Neural cell (in vitro differentiated cells): ENCODE results near the gene MAGI2. TPM values are rescaled to one million over a fixed set of nuclear protein-coding genes. Genes with fewer than 3 reads are reported as not detected.

Source experiments
- H2AFZ ChIP-seq: fragments of 200-600, 300-800 bp; sonication (generic), shearing (Covaris generic); 2 replicates; pipeline ENCODE4 v1.6.0; 2014; ENCODE audit warnings: low read depth, mild to moderate bottlenecking, antibody characterized with exemption, low read length, moderate library complexity
- H3F3A ChIP-seq: fragments of 200-600 bp; shearing (Covaris generic); 2 replicates; pipeline ENCODE4 v1.6.1; 2016; ENCODE audit warnings: mild to moderate bottlenecking, moderate library complexity, mixed read lengths, antibody characterized with exemption, low read length; ENCODE audit not compliant: insufficient read depth, poor library complexity, severe bottlenecking
- H3K27ac ChIP-seq: fragments of 200-600, 300-800 bp; sonication (generic), shearing (Covaris generic); 2 replicates; pipeline ENCODE4 v1.5.1; 2014; ENCODE audit warnings: mild to moderate bottlenecking, low read length, moderate library complexity
- H3K27me3 ChIP-seq: fragments of 300-800, 200-600 bp; sonication (generic), shearing (Covaris generic); 2 replicates; pipeline ENCODE4 v1.6.0; 2014; ENCODE audit warnings: mild to moderate bottlenecking, low read depth, low read length, moderate library complexity; ENCODE audit not compliant: insufficient read depth
- H3K36me3 ChIP-seq: fragments of 300-800, 200-600 bp; sonication (generic), shearing (Covaris generic); 2 replicates; pipeline ENCODE4 v1.5.1; 2014; ENCODE audit warnings: mild to moderate bottlenecking, antibody characterized with exemption, low read length, moderate library complexity; ENCODE audit not compliant: insufficient read depth
- H3K4me2 ChIP-seq: fragments of 300-800, 200-600 bp; sonication (generic), shearing (Covaris generic); 2 replicates; pipeline ENCODE4 v1.6.0; 2014; ENCODE audit warnings: mild to moderate bottlenecking, low read length
- H3K4me3 ChIP-seq: fragments of 300-800, 200-600 bp; sonication (generic), shearing (Covaris generic); 2 replicates; pipeline ENCODE4 v1.5.1; 2014; ENCODE audit warnings: mild to moderate bottlenecking, low read length, moderate library complexity
- H3K79me2 ChIP-seq: fragments of 200-600 bp; shearing (Covaris generic); replicated peaks from 2 replicates; pipeline ENCODE4 v1.6.0; 2014; ENCODE audit warnings: mild to moderate bottlenecking, low read length, moderate library complexity; ENCODE audit not compliant: insufficient read depth
- H3K9ac ChIP-seq: fragments of 300-800, 200-600 bp; sonication (generic), shearing (Covaris generic); 2 replicates; pipeline ENCODE4 v1.6.1; 2016; ENCODE audit warnings: mild to moderate bottlenecking, low read length, mixed read lengths
- H3K9me2 ChIP-seq: fragments of 200-600 bp; shearing (Covaris generic); 2 replicates; pipeline ENCODE4 v1.6.1; 2016; ENCODE audit warnings: mild to moderate bottlenecking, low read length, mixed read lengths; ENCODE audit not compliant: insufficient read depth
- H3K9me3 ChIP-seq: fragments of 200-600, 300-800 bp; sonication (generic), shearing (Covaris generic); 2 replicates; pipeline ENCODE4 v1.6.1; 2016; ENCODE audit warnings: mild to moderate bottlenecking, mixed run types, low read length, moderate library complexity, mixed read lengths
- H4K20me1 ChIP-seq: fragments of 200-600 bp; shearing (Covaris generic); 2 replicates; pipeline ENCODE4 v1.6.1; 2016; ENCODE audit warnings: mild to moderate bottlenecking, mixed run types; ENCODE audit not compliant: insufficient read depth
- CTCF ChIP-seq: fragments of 450-650 bp; IDR thresholded peaks from 2 replicates; pipeline ENCODE4 v1.5.1; 2014; ENCODE audit warnings: antibody characterized with exemption, mild to moderate bottlenecking, moderate library complexity; ENCODE audit not compliant: poor library complexity, severe bottlenecking
- EP300 ChIP-seq: fragments of 450-650 bp; conservative IDR thresholded peaks from 2 replicates; pipeline ENCODE4 v1.6.1; 2014; ENCODE audit warnings: antibody characterized with exemption, mild to moderate bottlenecking, moderate library complexity; ENCODE audit not compliant: poor library complexity, severe bottlenecking
- EZH2 ChIP-seq: fragments of 200-600, 300-800 bp; shearing (Covaris generic), sonication (generic); IDR thresholded peaks from 2 replicates; pipeline ENCODE4 v1.6.1; 2014; ENCODE audit warnings: antibody characterized with exemption, low read length, borderline replicate concordance, mild to moderate bottlenecking; ENCODE audit not compliant: insufficient read depth, poor library complexity, severe bottlenecking
- MXI1 ChIP-seq: fragments of 450-650 bp; conservative IDR thresholded peaks from 2 replicates; pipeline ENCODE4 v1.6.1; 2014; ENCODE audit warnings: antibody characterized with exemption, mild to moderate bottlenecking; ENCODE audit not compliant: poor library complexity, severe bottlenecking
- POLR2AphosphoS5 ChIP-seq: IDR thresholded peaks from 2 replicates; pipeline ENCODE4 v1.6.1; 2012
- RAD21 ChIP-seq: fragments of 450-650 bp; conservative IDR thresholded peaks from 2 replicates; pipeline ENCODE4 v1.6.1; 2014; ENCODE audit warnings: antibody characterized with exemption, mild to moderate bottlenecking, moderate library complexity
- SMC3 ChIP-seq: fragments of 450-650 bp; conservative IDR thresholded peaks from 2 replicates; pipeline ENCODE4 v1.6.1; 2014; ENCODE audit warnings: antibody characterized with exemption, mild to moderate bottlenecking, moderate library complexity; ENCODE audit not compliant: poor library complexity
- TAF1 ChIP-seq: IDR thresholded peaks from 2 replicates; pipeline ENCODE4 v1.6.1; 2012; ENCODE audit warnings: low read depth
- polyA plus RNA-seq: library from polyadenylated mRNA; depleted of rRNA; stranded (reverse); fragments of >200 nt; gene quantifications from 2 replicates; pipeline ENCODE4 v1.2.3, GENCODE V29; 2014
- TF ChIP-seq, protein P1 (sequence below): IDR thresholded peaks from 2 replicates; pipeline ENCODE4 v1.6.1; 2012; ENCODE audit warnings: borderline replicate concordance

MAGI2 gene
- polyA plus RNA-seq, 1 donor from 2014 or later = 19.3 TPM

- Histone ChIP-seq H3K9ac (no peak overlapping the region), H3K27me3 (no peaks in the 10 kb centered on the region), H4K20me1 (no peaks in the 10 kb centered on the region), H3K9me3 (no peaks in the 10 kb centered on the region), H2AFZ (no peak overlapping the region), H3K9me2 (no peaks in the 10 kb centered on the region), H3K36me3 (no peaks in the 10 kb centered on the region), H3F3A (no peaks in the 10 kb centered on the region), H3K79me2 (no peaks in the 10 kb centered on the region), H3K27ac (no peak overlapping the region), H3K4me2 (no peak overlapping the region), H3K4me3 (no peak overlapping the region)
- TF ChIP-seq POLR2AphosphoS5 = no peak
- TF ChIP-seq RAD21 = no peak
- no peak for TF ChIP-seq MXI1
- TF ChIP-seq SMC3 = no peak
- TF ChIP-seq, protein P1, sequence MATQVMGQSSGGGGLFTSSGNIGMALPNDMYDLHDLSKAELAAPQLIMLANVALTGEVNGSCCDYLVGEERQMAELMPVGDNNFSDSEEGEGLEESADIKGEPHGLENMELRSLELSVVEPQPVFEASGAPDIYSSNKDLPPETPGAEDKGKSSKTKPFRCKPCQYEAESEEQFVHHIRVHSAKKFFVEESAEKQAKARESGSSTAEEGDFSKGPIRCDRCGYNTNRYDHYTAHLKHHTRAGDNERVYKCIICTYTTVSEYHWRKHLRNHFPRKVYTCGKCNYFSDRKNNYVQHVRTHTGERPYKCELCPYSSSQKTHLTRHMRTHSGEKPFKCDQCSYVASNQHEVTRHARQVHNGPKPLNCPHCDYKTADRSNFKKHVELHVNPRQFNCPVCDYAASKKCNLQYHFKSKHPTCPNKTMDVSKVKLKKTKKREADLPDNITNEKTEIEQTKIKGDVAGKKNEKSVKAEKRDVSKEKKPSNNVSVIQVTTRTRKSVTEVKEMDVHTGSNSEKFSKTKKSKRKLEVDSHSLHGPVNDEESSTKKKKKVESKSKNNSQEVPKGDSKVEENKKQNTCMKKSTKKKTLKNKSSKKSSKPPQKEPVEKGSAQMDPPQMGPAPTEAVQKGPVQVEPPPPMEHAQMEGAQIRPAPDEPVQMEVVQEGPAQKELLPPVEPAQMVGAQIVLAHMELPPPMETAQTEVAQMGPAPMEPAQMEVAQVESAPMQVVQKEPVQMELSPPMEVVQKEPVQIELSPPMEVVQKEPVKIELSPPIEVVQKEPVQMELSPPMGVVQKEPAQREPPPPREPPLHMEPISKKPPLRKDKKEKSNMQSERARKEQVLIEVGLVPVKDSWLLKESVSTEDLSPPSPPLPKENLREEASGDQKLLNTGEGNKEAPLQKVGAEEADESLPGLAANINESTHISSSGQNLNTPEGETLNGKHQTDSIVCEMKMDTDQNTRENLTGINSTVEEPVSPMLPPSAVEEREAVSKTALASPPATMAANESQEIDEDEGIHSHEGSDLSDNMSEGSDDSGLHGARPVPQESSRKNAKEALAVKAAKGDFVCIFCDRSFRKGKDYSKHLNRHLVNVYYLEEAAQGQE = no peak
- no peak for TF ChIP-seq TAF1
- TF ChIP-seq EP300 = no peak
- no peak for TF ChIP-seq CTCF
Measured at GRCh38 chr7:78062214-78062613, 1391.3 kb downstream of the MAGI2 start.

DNA sequence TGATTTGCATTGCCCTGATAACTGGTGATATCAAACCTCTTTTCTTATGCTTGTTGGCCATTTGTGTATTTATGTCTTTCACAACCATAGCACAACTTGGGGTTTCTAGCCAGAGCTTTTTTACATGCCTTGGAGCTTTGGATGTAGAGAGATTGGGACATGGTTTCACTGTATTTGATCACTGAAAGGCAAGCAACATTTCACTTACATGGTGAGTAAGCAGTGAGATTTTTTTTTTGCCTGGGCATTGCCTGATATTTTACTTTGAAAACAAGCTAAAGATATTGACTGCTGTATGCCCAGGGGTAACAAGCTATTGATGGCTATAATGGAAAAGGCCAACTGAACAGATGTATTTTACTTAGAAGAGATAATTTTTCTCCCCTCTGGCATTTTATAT is 1395.9 kb downstream of the MAGI2 start:
- Histone ChIP-seq H3K4me3 (no peak overlapping the region), H3F3A (no peaks in the 10 kb centered on the region), H3K27me3 (no peaks in the 10 kb centered on the region), H3K9ac (no peak overlapping the region), H3K9me2 (no peaks in the 10 kb centered on the region), H3K79me2 (no peaks in the 10 kb centered on the region), H4K20me1 (no peaks in the 10 kb centered on the region), H3K9me3 (no peaks in the 10 kb centered on the region), H3K4me2 (no peak overlapping the region), H3K27ac (no peak overlapping the region), H2AFZ (no peak overlapping the region), H3K36me3 (no peaks in the 10 kb centered on the region)
- no peak for TF ChIP-seq EP300
- TF ChIP-seq RAD21 = no peak
- TF ChIP-seq CTCF = no peak
- TF ChIP-seq TAF1 = no peak
- TF ChIP-seq POLR2AphosphoS5 = no peak
- TF ChIP-seq EZH2 = no peak
- TF ChIP-seq MXI1 = no peak
- TF ChIP-seq, protein P1 = no peak
- TF ChIP-seq SMC3 = no peak
